IMR-90 (cell line): ENCODE results near the gene RPS6KA6. TPM values are rescaled to one million over a fixed set of nuclear protein-coding genes. Genes with fewer than 3 reads are reported as not detected.

Experiments
- ATAC-seq: fragments of 200-7000 bp; cut with Tn5 transposase; 2 replicates; pipeline ENCODE4 v1.9.1; 2020; ENCODE audit warnings: low read depth, mild to moderate bottlenecking, moderate library complexity
- BruUV-seq: library from RNA; stranded (reverse); fragments of 400-500 nt; replicated peaks from 2 replicates; lab custom pipeline; 2021; lab: Mats Ljungman, UMichigan
- CTCF ChIA-PET: fragments of 300-600 bp; formaldehyde crosslinking; extraction: SDS; loops from one replicate; lab custom pipeline; 2021; ENCODE audit warnings: antibody characterized with exemption; lab: Yijun Ruan, JAX
- POLR2A ChIA-PET: fragments of 300-600 bp; sonication (Branson Sonifier 250); formaldehyde crosslinking; loops from one replicate; lab custom pipeline; 2022; ENCODE audit warnings: antibody characterized with exemption; ENCODE audit not compliant: unreplicated experiment; lab: Charles Lee
- DNase-seq: peaks from one replicate; pipeline ENCODE4 v3.0.0; 2013
- H2AFZ ChIP-seq: replicated peaks from 2 replicates; pipeline ENCODE3; 2013; ENCODE audit warnings: low read length, mild to moderate bottlenecking; ENCODE audit not compliant: poor library complexity
- H2AK5ac ChIP-seq: 2 replicates; pipeline ENCODE4 v1.6.1; 2013; ENCODE audit warnings: low read depth, low read length, inconsistent platforms
- H2AK9ac ChIP-seq: replicated peaks from 2 replicates; pipeline ENCODE3; 2013; ENCODE audit warnings: mild to moderate bottlenecking, low read depth, low read length, moderate library complexity; ENCODE audit not compliant: poor library complexity
- H2BK120ac ChIP-seq: 2 replicates; pipeline ENCODE4 v1.6.1; 2013; ENCODE audit warnings: low read depth, low read length, inconsistent platforms
- H2BK15ac ChIP-seq: 3 replicates; pipeline ENCODE4 v1.6.1; 2013; ENCODE audit warnings: low read depth, low read length, inconsistent platforms
- H2BK20ac ChIP-seq: 2 replicates; pipeline ENCODE4 v1.6.1; 2013; ENCODE audit warnings: low read depth, mild to moderate bottlenecking, inconsistent platforms, low read length, moderate library complexity
- H2BK5ac ChIP-seq: 2 replicates; pipeline ENCODE4 v1.6.1; 2013; ENCODE audit warnings: mild to moderate bottlenecking, low read depth, low read length, inconsistent platforms; ENCODE audit not compliant: poor library complexity, severe bottlenecking
- H3K14ac ChIP-seq: replicated peaks from 2 replicates; pipeline ENCODE4 v1.6.1; 2013; ENCODE audit warnings: low read depth, low read length, inconsistent platforms
- H3K18ac ChIP-seq: 2 replicates; pipeline ENCODE4 v1.6.1; 2013; ENCODE audit warnings: low read depth, low read length, control low read depth
- H3K23ac ChIP-seq: 2 replicates; pipeline ENCODE4 v1.6.1; 2013; ENCODE audit warnings: low read depth, low read length, inconsistent platforms
- H3K27ac ChIP-seq: 2 replicates; pipeline ENCODE4 v1.5.1; 2013; ENCODE audit warnings: mild to moderate bottlenecking, control low read depth, low read length; ENCODE audit not compliant: insufficient read depth
- H3K27me3 ChIP-seq: 2 replicates; pipeline ENCODE4 v1.6.1; 2013; ENCODE audit warnings: low read length; ENCODE audit not compliant: control insufficient read depth, insufficient read depth
- H3K36me3 ChIP-seq: 2 replicates; pipeline ENCODE4 v1.6.1; 2013; ENCODE audit warnings: low read length, mixed read lengths; ENCODE audit not compliant: control insufficient read depth, insufficient read depth
- H3K4ac ChIP-seq: 2 replicates; pipeline ENCODE4 v1.6.1; 2013; ENCODE audit warnings: low read depth, low read length, inconsistent platforms
- H3K4me1 ChIP-seq: 2 replicates; pipeline ENCODE4 v1.6.1; 2013; ENCODE audit warnings: low read length, mixed read lengths; ENCODE audit not compliant: control insufficient read depth, insufficient read depth
- H3K4me2 ChIP-seq: 2 replicates; pipeline ENCODE4 v1.6.1; 2013; ENCODE audit warnings: low read depth, mild to moderate bottlenecking, control low read depth, low read length, moderate library complexity
- H3K4me3 ChIP-seq: 2 replicates; pipeline ENCODE4 v1.5.1; 2013; ENCODE audit warnings: low read depth, mild to moderate bottlenecking, control low read depth, low read length, moderate library complexity; ENCODE audit not compliant: insufficient read depth
- H3K56ac ChIP-seq: 2 replicates; pipeline ENCODE4 v1.6.1; 2013; ENCODE audit warnings: low read length, inconsistent platforms; ENCODE audit not compliant: insufficient read depth; ENCODE audit errors: extremely low read depth
- H3K79me1 ChIP-seq, 2 experiments: 2 replicates each; pipeline ENCODE4 v1.6.1; 2013; ENCODE audit warnings: low read length in 2 of 2, inconsistent platforms in 1 of 2, low read depth in 1 of 2
- H3K9ac ChIP-seq: 2 replicates; pipeline ENCODE4 v1.6.1; 2013; ENCODE audit warnings: low read depth, low read length, control low read depth
- H3K9me1 ChIP-seq: 2 replicates; pipeline ENCODE4 v1.6.1; 2013; ENCODE audit warnings: low read length, inconsistent platforms; ENCODE audit not compliant: insufficient read depth
- H3K9me3 ChIP-seq: 2 replicates; pipeline ENCODE4 v1.6.1; 2013; ENCODE audit warnings: low read length; ENCODE audit not compliant: control insufficient read depth, insufficient read depth
- H4K20me1 ChIP-seq: 2 replicates; pipeline ENCODE4 v1.6.1; 2013; ENCODE audit warnings: low read length, inconsistent platforms; ENCODE audit not compliant: insufficient read depth
- H4K5ac ChIP-seq: 2 replicates; pipeline ENCODE4 v1.6.1; 2013; ENCODE audit warnings: mild to moderate bottlenecking, low read depth, low read length, control low read depth
- H4K8ac ChIP-seq, 2 experiments: 2 replicates each; pipeline ENCODE4 v1.6.1; 2013; ENCODE audit warnings: low read depth in 2 of 2, low read length in 2 of 2, control low read depth in 1 of 2, inconsistent platforms in 1 of 2
- H4K91ac ChIP-seq: 2 replicates; pipeline ENCODE4 v1.6.1; 2013; ENCODE audit warnings: low read depth, low read length, inconsistent platforms; ENCODE audit not compliant: insufficient read depth
- BHLHE40 ChIP-seq: fragments of 150-350 bp; IDR thresholded peaks from 2 replicates; pipeline ENCODE4 v1.6.1; 2016; ENCODE audit warnings: mild to moderate bottlenecking, low read depth, low read length
- MAFK ChIP-seq: IDR thresholded peaks from 2 replicates; pipeline ENCODE4 v1.6.1; 2012; ENCODE audit warnings: low read depth, low read length, improper control_type of control experiment
- MXI1 ChIP-seq: IDR thresholded peaks from 2 replicates; pipeline ENCODE4 v1.6.1; 2012; ENCODE audit warnings: low read depth, mild to moderate bottlenecking, low read length, moderate library complexity, borderline replicate concordance
- NFE2L2 ChIP-seq: fragments of 150-350 bp; IDR thresholded peaks from 2 replicates; pipeline ENCODE4 v1.6.1; 2016; ENCODE audit warnings: low read depth, mild to moderate bottlenecking, low read length
- POLR2A ChIP-seq: IDR thresholded peaks from 2 replicates; pipeline ENCODE4 v1.6.1; 2012; ENCODE audit warnings: mild to moderate bottlenecking, low read depth, low read length
- USF2 ChIP-seq: fragments of 150-350 bp; IDR thresholded peaks from 2 replicates; pipeline ENCODE4 v1.6.1; 2017; ENCODE audit warnings: mild to moderate bottlenecking, antibody characterized with exemption, low read length, low read depth
- WGBS, 2 experiments: methylation state at CpG; one replicate each; pipeline versions ENCODE4 v1.1.5 to v1.1.7; 2013; ENCODE audit warnings: missing lambda C conversion rate in 2 of 2; ENCODE audit not compliant: insufficient read length in 1 of 2; ENCODE audit errors: extremely low coverage in 2 of 2; 5-methylcytosine and 5-hydroxymethylcytosine counted together
- dilution Hi-C: fragments of 300-500 bp; cut with HindIII; formaldehyde crosslinking; loops from one replicate; pipeline ENCODE4 v1.14.3; 2018; ENCODE audit warnings: low sequenced_read_pairs; ENCODE audit not compliant: unreplicated experiment
- in situ Hi-C: fragments of 300-500 bp; cut with MboI; formaldehyde crosslinking; loops from 3 replicates; pipeline ENCODE4 v1.14.3; 2019; ENCODE audit warnings: low sequenced_read_pairs, inconsistent platforms, mixed read lengths
- intact Hi-C: fragments of 100-400 bp; cut with micrococcal nuclease; formaldehyde crosslinking; loops from 2 replicates; pipeline ENCODE4 v1.10.0; 2022
- microRNA-seq, 2 experiments: library from miRNA; stranded (forward) in 1 of 2; unstranded in 1 of 2; fragments of 10-50 nt in 1 of 2; fragments of <30 nt in 1 of 2; gene quantifications in 1 of 2; microRNA quantifications in 1 of 2; one replicate each; pipeline versions ENCODE3 to v1.1.0; 2013 to 2020; ENCODE audit not compliant: insufficient read depth in 1 of 2, insufficient read length in 1 of 2, unreplicated experiment in 1 of 2
- polyA plus RNA-seq, 3 experiments: library from polyadenylated mRNA; depleted of rRNA; stranded (reverse); fragments of >200 nt; gene quantifications; 2 replicates each; pipeline ENCODE4 v1.2.3, GENCODE V29; 2012; ENCODE audit warnings: low replicate concordance in 1 of 3
- small RNA-seq, 5 experiments: library from RNA; depleted of rRNA; stranded (forward); fragments of <200 nt; gene quantifications; one replicate each; pipeline ENCODE3, GENCODE V24; 2012
- total RNA-seq: library from RNA; depleted of rRNA; stranded (reverse); fragments of >200 nt; gene quantifications from 2 replicates; pipeline ENCODE4 v1.2.3, GENCODE V29; 2012
- TF ChIP-seq, protein P1 (sequence below): conservative IDR thresholded peaks from 2 replicates; pipeline ENCODE4 v1.5.1; 2012; ENCODE audit warnings: mild to moderate bottlenecking, low read depth, low read length, improper control_type of control experiment

The RPS6KA6 gene
- total and polyA plus RNA-seq, 2 of the 4 experiments (the other 2 are of a cell fraction) = 3.6 to 6.8 TPM

- intact Hi-C loops = loop anchor here (10.0 kb wide), 1 partner anchor 461 kb away; the partner anchor contains the start of gene HDX
- H3K56ac ChIP-seq = no peak overlapping the region
- DNase-seq = no peak
- no CpG with 5 or more reads among the region's 4 CpGs for WGBS, 2 experiments
- H3K79me1 ChIP-seq = no peaks in the 10 kb centered on the region
- H3K4me3 ChIP-seq = no peak overlapping the region
- no peak for ATAC-seq
- H2AFZ ChIP-seq = no peak overlapping the region
- no TSS peak for BruUV-seq
- no peak overlapping the region for H2AK9ac ChIP-seq
- no peak overlapping the region for H4K91ac ChIP-seq
- TF ChIP-seq NFE2L2 (no peak), BHLHE40 (no peak), MXI1 (no peak), USF2 (no peak), POLR2A (no peak), MAFK (no peak)
- TF ChIP-seq, protein P1, sequence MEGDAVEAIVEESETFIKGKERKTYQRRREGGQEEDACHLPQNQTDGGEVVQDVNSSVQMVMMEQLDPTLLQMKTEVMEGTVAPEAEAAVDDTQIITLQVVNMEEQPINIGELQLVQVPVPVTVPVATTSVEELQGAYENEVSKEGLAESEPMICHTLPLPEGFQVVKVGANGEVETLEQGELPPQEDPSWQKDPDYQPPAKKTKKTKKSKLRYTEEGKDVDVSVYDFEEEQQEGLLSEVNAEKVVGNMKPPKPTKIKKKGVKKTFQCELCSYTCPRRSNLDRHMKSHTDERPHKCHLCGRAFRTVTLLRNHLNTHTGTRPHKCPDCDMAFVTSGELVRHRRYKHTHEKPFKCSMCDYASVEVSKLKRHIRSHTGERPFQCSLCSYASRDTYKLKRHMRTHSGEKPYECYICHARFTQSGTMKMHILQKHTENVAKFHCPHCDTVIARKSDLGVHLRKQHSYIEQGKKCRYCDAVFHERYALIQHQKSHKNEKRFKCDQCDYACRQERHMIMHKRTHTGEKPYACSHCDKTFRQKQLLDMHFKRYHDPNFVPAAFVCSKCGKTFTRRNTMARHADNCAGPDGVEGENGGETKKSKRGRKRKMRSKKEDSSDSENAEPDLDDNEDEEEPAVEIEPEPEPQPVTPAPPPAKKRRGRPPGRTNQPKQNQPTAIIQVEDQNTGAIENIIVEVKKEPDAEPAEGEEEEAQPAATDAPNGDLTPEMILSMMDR = no peak
- H3K9me1 ChIP-seq = no peaks in the 10 kb centered on the region
- no peak overlapping the region for H4K5ac ChIP-seq
- no peaks in the 10 kb centered on the region for H3K4me1 ChIP-seq
- no peaks in the 10 kb centered on the region for H3K9me3 ChIP-seq
- H2BK20ac ChIP-seq = no peak overlapping the region
- H4K8ac ChIP-seq = no peak overlapping the region
- H3K23ac ChIP-seq = no peak overlapping the region
- CTCF ChIA-PET = no interaction called here
- no peak overlapping the region for H3K9ac ChIP-seq
- no peak overlapping the region for H3K4ac ChIP-seq
- dilution Hi-C loops = no loop called here
- no peak overlapping the region for H3K14ac ChIP-seq
- no peak overlapping the region for H2AK5ac ChIP-seq
- H2BK15ac ChIP-seq = no peak overlapping the region
- H3K36me3 ChIP-seq = no peaks in the 10 kb centered on the region
- no peak overlapping the region for H2BK120ac ChIP-seq
- in situ Hi-C loops = no loop called here
- no peaks in the 10 kb centered on the region for H4K20me1 ChIP-seq
- no peak overlapping the region for H2BK5ac ChIP-seq
- no peak overlapping the region for H3K27ac ChIP-seq
- POLR2A ChIA-PET = no interaction called here
- H3K4me2 ChIP-seq = no peak overlapping the region
- H3K18ac ChIP-seq = no peak overlapping the region
- peaks cover 2% of the 10 kb centered on the region; the same call in 1 of the 2 replicates for H3K27me3 ChIP-seq
Measured at GRCh38 chrX:84044051-84044450, 143.9 kb downstream of the RPS6KA6 start.

Small RNA genes within 50 kb of the gene (microRNA-seq; reads per million reads assigned to microRNA genes)
- 0 reads per million in 2 experiments for gene MIR548I4

Small RNA genes within 50 kb of the gene (small RNA-seq; reads per million reads assigned to genes)
- 0 reads per million in 5 experiments for gene MIR548I4
